GM18507 (cell line): ENCODE measurements around the gene ROGDI.
A peak's percentile ranks its signal among the peaks of the same experiment; 100 is the strongest.

Experiments used
- DNase-seq: peaks from one replicate; pipeline ENCODE4 v3.0.0; 2011; ENCODE audit warnings: low read depth; ENCODE audit not compliant: insufficient read length; ENCODE audit errors: extremely low spot score
- FAIRE-seq: peaks from 2 replicates; lab custom pipeline; 2011; peaks lifted over from hg19 to GRCh38; lab: Jason Lieb, UNC

Gene ROGDI

GRCh38 chr16:4814542-4815173, 12.2 kb upstream of the ROGDI start:
- no peak for FAIRE-seq

GRCh38 chr16:4814046-4814445, 11.6 kb upstream of the ROGDI start:
- FAIRE-seq, result no peak
- no peak for DNase-seq

More at GRCh38 chr16:4814542-4815173, 12.2 kb upstream of the ROGDI start:
- DNase-seq, result no peak

DNA sequence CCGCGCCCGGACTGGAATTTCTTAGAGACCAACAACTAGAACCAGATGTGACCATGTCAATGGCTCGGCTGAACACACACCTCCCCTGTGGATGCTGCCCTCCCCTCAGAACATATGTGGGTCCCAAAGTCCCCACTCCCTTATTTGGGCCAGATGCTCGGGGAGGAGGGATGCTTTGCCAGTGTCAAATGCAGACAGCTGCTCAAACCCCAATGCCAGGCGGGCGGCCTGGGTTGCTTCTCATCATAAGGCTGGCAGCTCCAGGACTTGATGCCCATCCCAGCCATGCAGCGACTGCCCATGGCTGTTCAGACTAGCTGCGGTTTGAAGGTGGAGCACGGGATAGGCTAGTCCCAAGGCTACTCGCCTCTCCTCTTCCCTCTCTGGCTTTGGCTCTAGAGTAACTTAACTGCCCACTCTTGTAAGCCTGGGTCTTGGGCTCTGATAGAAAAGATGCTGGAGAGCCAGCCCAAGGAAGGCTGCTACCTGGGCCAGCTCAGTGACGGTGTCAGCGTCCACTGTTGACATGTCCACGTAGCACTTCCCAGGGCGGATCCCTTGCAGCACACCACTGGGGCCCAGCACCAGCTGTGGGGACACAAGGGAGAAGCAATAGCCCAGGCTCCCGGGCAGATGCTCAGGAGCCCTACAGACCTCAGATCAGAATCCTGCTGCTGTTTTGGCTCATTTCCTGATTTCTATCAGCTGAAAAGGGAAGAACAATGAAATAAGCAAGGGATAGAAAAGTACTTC, 11.0 kb upstream of the ROGDI start:
- FAIRE-seq (no peak), DNase-seq (no peak)

- FAIRE-seq (no peak), DNase-seq (no peak)
Measured at GRCh38 chr16:4811773-4812172, 9.3 kb upstream of the ROGDI start.

- FAIRE-seq (no peak), DNase-seq (no peak)
Measured at GRCh38 chr16:4811242-4811641, 8.8 kb upstream of the ROGDI start.

DNA sequence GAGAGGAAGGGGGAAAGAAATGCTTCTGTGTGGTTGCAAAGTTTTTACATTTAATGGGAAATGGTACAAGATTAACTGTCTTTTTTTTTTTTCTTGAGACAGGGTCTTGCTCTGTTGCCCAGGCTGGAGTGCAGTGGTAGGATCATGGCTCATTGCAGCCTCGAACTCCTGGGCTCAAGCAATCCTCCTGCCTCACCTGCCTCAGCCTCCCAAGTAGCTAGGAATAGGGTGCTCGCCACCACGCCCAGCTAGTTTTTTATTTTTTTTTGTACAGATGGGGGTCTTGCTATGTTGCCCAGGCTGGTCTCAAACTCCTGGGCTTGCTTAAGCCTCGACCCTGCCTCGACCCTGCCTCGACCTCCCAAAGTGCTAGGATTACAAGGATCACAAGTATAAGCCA, 3.8 kb upstream of the ROGDI start:
- DNase-seq (no peak), FAIRE-seq (no peak)

GRCh38 chr16:4805231-4805630, 2.8 kb upstream of the ROGDI start:
- FAIRE-seq, result no peak
- no peak for DNase-seq

DNA sequence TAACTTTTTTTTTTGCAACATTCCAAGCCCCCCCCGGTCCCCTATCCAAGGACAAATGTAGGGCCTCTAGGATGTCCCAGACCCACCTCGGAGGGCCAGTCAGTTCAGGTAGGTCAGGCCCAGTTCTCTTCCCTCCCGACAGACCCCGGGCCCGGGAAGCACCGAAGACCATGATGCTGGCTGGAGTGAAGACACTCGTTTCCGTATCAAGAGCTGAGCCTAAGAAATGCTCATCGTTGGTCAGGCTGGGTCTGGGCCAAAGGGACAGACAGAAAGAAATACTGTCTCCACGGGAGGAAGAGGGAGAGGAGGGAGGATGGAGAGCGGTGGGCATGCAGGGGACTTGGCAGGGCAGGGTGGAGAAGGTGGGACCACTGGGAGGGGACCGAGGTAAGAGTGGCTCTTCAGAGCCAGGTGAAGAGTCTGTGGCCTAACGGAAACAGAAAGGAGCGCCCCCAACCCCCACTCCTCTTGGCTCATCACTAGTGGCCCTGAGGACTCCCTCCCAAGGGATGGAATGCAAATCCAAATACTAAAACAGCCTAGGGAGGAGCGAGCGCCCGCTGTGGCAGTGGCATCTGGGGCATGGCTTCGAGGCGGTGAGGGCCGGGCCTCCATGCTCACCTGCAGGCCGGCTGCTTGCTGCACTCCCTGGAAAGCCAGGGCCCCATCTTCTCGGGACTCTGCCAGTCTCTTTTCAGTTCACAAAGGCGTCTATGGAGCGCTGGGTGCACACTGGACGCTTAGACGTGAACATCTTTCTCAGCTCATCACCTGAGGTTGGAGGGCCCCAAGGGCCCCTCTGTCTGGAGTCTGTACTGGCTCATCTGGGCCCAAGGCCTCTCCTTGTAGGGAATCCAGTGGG, 1.7 kb upstream of the ROGDI start:
- FAIRE-seq, result no peak

DNA sequence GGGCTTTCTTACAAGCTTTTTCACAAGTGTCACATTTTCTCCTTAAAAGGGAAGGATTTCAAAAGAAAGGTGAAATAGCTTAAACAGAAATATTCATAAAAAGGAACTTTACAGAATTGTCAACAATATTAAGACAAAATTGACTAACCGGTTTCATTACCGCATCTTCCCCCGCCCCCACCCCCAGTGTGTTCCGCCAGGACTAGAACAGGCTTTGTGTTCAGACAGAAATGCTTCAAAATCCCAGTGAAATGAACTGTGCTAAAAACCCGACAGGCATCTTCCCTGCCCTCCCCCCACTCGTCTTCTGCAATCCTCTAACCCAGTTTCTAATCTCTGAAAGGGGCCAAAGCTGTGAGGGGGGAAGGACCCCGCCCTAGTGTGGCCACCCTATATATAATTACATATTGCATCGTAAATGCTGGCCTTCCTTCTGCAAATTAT, 990 bp upstream of the ROGDI start:
- DNase-seq, result no peak
- FAIRE-seq, result no peak

More for the DNA sequence above, 1.7 kb upstream of the ROGDI start:
- DNase-seq, result no peak

GRCh38 chr16:4802659-4803287, 340 bp upstream of the ROGDI start:
- DNase-seq (peak; percentile 95), FAIRE-seq (peak; percentile 90)

- DNase-seq, result no peak
Measured at GRCh38 chr16:4801051-4801961, 1.1 kb downstream of the ROGDI start.

DNA sequence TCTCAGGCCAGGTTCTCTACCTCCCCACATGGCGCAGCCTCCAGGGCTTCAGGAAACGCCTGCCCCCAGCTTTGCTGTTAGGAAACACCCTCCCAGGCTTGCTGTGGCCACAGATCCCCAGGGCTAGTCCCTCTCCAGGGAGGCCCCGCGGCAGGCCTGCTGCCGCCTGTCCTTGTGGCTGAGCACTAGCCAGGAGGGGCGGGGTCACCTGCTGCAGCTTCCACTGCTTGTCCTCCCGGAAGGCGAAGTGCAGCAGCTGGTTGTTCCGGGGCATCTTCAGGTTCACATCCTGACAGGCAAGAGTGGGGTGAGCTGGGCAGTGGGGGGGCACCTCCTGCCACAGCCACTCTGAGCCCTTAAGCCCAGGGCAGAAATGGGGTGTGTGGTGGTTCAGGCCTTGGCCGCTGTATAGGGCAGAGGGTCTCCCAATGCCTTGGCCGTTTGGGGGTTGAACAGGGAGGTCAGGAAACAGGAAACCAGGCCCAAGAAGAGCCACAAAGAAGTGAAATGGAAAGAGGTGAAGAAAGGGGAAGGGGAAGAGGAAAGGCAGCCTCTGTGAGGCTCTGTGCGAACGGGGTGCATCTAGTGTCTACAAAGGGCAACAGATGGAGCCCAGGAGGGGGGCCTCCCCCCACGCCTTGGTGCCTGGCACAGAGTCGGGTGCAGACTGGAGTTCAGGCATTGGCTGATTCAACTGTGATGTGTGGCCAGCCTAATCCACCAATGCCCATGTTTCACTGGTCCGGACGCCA, 2.0 kb downstream of the ROGDI start:
- no peak for DNase-seq
- no peak for FAIRE-seq

More at GRCh38 chr16:4801051-4801961, 1.1 kb downstream of the ROGDI start:
- no peak for FAIRE-seq

DNA sequence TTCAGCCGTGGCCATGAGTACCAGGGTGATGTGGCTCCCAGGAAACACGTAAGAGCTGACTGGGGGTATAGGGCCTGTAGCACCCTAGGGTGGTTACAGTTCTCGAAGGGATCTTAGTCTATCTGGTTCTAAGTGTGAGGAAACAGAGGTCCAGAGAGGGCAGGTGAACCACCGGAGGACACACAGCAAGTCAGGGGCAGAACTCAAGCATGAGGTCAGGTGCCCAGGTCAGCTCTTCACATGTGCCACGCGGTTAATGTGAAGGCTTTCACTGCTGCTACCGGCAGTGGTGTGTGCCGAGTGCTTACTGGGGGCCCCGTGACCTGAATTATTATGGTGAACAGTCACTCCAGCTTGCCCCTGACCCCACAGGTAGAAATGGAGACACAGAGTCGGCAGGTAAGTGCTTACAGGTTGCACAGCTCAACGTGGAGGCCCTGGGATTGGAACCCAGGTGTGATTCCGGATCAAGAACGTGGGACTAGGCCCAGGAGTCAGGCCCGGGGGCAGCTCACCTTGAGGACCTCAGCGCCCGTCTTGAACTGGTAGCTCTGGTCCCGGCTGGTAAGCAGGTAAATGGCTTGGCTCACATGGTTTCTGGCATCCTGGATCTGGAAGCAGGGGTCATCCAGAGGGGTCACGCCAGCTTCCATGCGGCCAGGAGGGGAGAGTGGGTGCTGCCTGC, 3.1 kb downstream of the ROGDI start:
- FAIRE-seq (no peak), DNase-seq (no peak)

DNA sequence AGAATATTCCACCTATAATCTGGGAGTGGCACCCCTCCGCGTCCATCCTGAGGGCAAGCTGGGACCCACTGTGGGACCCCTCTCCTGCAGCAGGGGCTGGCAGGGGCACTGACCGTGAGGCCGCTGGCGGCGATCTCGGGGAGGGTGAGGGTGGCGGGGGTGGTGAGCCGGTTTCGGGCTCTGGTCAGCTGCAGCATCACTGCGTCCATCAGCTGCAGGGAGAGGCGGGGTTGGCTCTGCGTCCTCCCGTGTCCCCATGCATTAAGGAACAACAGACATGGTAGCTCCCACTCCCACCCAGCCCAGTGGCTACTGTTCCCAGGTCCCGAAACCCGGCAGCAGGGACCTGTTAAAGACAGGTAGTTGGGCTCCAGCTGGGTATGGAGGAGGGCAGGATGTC, 4.0 kb downstream of the ROGDI start:
- FAIRE-seq (no peak), DNase-seq (no peak)

GRCh38 chr16:4797805-4798252, 4.6 kb downstream of the ROGDI start:
- FAIRE-seq, result no peak
- DNase-seq, result no peak

- no peak for DNase-seq
- no peak for FAIRE-seq
Measured at GRCh38 chr16:4796982-4797804, 5.2 kb downstream of the ROGDI start.
